HUDEP-2 (cell line): ENCODE measurements around the gene PLET1.

ENCODE experiments used
- DNase-seq, 76 experiments: peaks; one replicate each; lab custom pipeline; 2025; ENCODE audit not compliant: unreplicated experiment in 76 of 76; lab: John Stamatoyannopoulos, UW

The PLET1 gene

GRCh38 chr11:112249871-112250610, 10.6 kb downstream of the PLET1 start:
- DNase-seq = no peak

- no peak for DNase-seq
Observed at GRCh38 chr11:112248201-112248600, 12.5 kb downstream of the PLET1 start.

DNA sequence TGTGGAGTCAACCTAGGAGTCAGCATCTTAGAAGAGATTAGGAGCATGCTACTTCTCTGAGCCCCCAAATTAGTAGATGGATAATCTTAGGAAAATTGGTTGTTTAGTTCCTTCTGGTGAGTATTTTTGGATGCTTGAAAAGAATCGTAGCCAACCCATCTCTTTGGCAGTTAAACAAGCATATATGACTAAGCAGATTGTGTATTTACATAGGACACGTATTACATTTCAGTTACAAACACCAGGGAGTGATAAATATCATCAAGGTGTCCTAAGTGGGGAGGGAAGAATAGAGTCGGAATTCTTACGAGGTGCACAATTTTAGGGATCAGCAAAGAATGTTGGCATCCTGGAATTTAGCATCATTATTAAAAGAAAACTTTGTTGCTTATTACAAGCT, 13.5 kb downstream of the PLET1 start:
- DNase-seq = no peak

GRCh38 chr11:112241486-112241885, 19.2 kb downstream of the PLET1 start:
- DNase-seq = no peak

DNA sequence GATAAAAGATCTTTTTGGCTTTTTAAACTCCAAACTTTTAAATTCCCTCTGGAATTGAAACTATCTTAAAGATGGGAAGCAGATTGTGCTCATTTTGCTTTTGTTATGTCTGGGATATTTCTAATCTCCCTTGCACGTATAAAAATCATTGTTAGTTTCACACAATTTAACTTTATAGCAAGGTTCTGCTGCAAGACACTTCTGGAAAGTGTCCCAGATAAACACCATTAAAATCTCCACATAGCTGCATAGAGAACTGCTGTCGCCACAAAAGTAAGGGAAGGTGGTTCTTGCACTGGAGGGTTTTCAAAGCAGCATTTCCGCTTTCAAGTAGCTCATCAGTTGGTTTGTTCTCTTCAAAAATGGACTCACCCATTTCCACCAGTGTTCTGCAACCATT, 22.6 kb downstream of the PLET1 start:
- no peak for DNase-seq

DNA sequence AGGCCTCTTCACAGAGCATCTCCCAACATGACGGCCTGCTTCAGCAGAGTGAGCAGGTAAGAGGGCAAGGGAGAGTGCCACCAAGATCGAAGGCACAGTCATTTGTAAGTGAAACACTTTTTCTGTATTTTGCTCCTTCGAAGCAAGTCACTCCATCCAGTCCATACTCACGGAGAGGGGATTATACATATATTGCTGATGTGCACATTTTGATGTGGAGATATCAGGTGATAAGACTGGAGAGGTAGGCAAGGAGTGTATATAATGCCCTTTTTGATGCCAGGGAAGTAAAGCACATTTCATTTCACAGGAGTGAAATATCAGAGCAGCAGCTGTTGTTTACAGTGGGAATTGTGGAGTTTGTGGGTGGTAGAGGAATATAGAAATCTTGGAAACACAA, 23.2 kb downstream of the PLET1 start:
- no peak for DNase-seq

DNA sequence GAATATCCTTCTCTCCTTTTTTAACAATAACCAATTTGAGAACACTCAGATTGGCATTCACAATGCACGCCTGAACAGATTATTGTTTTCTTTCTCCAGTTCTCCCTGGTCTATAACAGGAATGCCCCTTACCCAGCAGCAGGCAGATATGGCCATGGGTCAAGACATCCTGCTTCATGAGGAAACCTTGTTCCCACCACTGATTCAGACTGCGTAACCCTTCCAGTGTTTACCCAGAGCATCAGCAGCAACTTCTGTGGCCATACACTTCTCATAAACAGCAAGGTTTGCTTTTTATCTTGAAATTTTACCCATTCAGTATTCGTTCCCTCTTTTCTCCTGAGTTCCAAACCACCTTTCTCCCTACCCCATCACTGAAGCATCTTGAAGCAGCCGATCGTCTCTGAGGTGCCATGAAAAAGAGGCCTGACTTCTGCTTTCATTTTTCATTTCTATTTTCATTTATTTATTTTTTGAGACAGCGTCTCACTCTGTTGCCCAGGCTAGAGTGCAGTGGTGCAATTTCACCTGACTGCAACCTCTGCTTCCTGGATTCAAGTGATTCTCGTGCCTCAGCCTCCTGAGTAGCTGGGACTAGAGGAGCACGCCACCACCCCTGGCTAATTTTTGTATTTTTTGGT, 24.8 kb downstream of the PLET1 start:
- DNase-seq = no peak

- no peak for DNase-seq
Observed at GRCh38 chr11:112231952-112232351, 28.7 kb downstream of the PLET1 start.

DNA sequence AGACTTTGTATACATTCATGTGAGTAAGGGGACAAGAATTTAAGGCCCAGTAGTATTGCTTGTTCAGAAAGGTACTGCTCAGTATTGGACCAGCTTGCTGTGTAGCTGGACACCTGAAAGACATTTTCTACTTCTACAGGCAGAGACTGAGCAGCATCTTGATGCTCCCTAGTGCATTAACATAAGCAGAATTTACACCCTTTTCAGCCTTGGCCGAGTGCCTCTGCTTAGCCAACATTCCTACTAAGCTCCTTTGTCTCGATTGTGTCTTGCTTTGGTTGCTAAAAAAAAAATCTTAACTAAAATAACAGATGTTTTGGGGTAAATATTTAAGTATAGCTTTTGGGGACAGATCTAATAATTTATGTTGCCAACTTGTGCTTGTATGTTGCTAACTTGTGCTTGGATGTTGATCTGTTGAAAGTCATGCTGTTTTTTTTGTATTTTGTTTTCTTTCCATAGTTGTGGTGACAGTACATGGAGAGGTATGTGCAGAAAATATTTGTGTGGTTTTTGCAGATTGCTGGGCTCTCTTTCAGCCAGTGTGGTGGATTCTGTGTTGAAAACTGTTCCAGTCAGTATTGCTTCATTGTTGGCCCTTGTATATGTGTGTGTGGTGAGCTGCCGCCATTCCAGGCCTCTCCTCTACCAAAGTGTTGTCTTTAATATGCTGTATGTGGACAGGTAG, 30.8 kb downstream of the PLET1 start:
- DNase-seq = no peak

DNA sequence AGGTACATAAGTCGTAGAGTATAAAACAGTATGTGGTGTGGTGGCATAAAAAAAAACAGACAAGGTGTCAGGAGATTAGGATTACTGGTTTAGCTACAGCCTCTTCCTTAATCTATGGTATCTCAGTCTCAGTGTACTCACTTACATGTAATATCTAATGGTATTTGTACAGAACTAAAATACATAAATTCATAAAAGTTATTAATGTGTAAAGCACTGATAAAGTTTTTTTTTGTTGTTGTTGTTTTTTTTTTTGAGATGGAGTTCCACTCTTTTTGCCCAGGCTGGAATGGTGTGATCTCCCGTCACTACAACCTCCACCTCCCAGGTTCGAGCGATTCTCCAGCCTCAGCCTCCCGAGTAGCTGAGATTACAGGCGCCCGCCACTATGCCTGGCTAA, 31.5 kb downstream of the PLET1 start:
- DNase-seq = no peak

DNA sequence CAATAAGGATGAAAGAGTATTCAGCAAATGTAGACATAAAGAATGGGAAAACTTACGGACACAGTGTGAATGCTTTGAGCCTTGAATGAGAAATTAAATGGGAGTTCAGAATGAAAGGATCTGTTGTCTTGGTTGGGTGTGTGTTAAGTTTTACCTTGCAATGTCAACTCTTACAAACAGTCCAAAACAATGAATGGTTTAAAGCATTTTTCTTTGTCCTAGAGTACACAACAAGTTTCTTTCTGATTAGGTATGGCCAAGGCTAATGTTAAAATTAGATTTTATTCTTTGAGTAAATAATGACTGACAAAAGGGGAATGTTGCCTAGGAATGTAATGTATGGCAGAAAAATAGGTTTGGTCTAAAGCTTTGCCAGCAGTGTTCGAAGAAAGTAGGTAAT, 32.0 kb downstream of the PLET1 start:
- DNase-seq = no peak

- DNase-seq = no peak
Observed at GRCh38 chr11:112227471-112227870, 33.2 kb downstream of the PLET1 start.

GRCh38 chr11:112226831-112227401, 33.7 kb downstream of the PLET1 start:
- DNase-seq = peak in 1 of 76 experiments; percentile 36

DNA sequence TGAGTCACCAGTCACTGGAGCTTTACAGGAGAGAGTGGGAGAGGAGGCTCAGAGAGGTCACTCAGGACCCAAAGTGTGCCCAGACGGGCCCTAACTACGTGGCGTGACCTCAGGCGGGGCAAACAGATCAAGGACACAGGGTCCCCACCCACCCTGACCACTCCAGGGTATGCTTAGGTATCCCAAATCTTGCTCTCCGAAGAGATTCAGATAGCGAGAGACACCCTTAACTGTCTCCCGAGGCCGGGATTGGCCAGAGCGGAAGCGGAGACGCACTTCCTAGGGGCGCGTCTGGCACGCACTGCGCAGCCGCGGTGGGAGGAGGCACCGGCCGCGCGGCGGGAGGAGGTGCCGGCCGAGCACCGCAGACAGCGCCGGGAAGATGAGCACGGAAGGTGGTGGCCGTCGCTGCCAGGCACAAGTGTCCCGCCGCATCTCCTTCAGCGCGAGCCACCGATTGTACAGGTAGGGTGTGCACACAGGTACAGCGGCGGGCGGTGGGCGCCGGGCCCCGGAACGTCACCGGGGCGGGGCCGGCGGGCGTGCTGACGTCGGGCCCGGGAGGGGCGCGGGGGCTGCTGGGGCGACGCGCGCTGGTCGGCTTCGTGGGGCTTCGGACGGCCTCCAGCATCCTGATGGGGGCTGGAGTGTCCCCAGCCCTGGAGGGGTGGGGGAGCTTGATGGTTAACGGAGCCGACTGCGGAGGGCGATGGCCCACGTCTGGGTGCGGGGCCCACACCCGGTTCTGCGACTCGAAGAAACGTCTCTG, 34.4 kb downstream of the PLET1 start, which contains the start of gene PTS:
TSS of gene PTS (plus strand) at position 367 of the 769 bp plus-strand sequence. CDS start at position 383, 16 bp downstream.
- DNase-seq = peak in 72 of 76 experiments; percentile 21 to 84 (median 68)

DNA sequence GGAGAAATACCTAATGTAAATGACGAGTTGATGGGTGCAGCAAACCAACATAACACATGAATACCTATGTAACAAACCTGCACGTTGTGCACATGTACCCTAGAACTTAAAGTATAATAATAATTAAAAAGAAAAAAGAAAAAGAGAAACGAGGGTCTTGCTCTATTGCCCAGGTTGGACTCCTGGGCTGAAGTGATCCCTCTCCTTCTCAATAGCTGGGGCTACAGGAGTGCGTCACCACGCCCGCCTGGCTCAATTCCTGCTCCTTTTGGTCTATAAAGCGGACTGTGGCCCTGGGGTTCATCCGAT, 35.0 kb downstream of the PLET1 start:
- no peak for DNase-seq

DNA sequence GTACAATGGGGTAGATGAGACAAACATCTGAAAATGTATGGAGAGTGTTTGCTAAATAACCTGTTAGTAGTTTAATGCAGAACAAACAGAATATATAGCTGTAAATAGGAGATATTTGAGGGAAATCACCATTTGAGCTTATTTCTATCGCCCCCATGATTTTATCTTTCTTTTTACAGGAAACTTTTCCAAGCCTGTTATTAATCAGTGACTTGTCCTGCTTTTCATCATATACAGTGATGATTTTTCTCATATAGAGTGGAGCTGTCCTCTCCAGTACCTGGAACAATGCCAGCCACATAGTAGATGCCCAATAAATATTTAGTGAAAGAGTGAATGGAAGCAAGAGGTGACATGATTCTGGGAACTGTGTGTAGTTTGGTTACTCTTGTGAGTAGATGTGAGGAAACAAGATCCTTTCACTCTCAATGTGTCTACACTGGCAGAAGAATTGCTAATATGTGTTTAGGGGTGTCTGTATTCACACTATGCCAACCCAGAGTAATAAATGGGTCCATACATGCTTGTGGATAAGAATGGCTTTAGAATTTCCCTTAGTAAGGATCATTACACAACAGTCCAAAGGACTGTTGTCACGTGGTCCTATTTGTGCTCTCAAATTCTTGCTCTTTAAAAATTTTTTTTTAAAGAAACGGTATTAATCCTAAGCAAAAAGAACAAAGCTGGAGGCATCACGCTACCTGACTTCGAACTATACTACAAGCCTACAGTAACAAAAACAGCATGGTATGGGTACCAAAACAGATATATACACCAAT, 36.7 kb downstream of the PLET1 start:
- DNase-seq = no peak

GRCh38 chr11:112223121-112223520, 37.5 kb downstream of the PLET1 start:
- DNase-seq = no peak

DNA sequence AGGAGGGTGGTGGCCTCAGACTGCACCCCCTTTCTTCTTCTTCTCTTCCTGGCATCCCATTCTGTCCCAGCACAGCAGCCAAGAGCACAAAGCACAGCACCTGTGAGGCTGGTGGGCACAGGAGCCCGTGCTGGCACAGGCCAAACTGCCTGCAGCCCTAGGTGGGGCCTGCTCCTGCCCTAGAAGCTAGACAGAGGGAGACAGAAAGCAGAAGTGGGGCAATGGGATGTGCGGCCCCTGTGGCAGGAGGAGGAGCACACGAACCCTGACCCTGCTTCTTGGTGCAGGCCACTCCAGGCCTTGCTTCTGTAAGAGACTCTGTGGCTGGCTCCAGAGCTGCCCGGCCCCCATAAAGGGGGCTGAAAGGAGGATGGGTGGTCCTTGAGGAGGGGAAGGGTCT, 38.4 kb downstream of the PLET1 start:
- no peak for DNase-seq

- no peak for DNase-seq
Observed at GRCh38 chr11:112221274-112221835, 39.3 kb downstream of the PLET1 start.
